GM21528 (cell line): ENCODE results near the gene SLC25A23.

Experiments
- ATAC-seq: cut with Tn5 transposase; IDR thresholded peaks from one replicate; pipeline ENCODE4 v1.9.1; 2021; ENCODE audit warnings: mild to moderate bottlenecking, moderate library complexity; ENCODE audit not compliant: unreplicated experiment, low FRiP score

The SLC25A23 gene

DNA sequence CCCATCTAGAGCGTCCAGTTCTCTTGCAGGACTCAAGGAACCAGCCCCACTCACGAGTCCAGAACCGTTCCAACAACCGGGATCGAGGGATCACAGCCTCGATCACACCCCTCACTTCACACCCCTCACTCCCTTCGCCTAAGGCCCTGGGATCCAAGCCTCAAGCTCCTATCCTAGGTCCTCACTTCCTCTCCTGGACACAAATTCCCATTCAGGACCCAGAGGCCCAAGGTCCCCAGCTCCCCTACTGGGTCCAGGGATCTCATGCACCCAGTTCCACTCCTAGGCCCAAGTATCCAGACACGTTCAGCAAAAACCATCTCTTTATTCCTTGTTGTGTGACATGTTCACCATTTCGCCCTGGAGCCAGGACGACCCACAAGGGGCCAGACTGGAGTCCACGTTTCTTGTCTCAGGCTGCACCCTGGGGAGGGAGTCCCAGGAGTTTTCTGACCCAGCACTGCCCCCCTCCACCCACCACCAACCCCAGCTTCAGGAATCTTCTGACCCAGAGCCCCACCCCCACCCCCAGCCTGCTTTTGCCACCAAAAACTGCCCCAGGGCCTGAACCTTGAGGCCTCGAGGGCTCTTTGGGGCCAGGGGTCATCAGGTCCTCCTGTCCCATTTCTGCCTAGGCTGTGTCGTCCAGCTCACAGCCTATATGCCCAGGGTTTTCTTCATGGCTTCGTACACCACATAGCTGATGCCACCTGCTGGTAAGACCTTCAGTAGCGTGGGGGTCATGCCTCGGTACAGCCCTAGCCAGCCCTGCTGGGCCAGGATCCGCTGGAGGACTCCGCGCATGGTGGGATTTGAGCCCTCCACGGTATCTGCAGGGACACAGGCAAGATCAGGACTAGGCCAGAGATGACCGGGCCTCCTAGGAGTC, 33.6 kb downstream of the SLC25A23 start:
- ATAC-seq = no peak

GRCh38 chr19:6424939-6425731, 34.5 kb downstream of the SLC25A23 start:
- peak; percentile 88 for ATAC-seq

DNA sequence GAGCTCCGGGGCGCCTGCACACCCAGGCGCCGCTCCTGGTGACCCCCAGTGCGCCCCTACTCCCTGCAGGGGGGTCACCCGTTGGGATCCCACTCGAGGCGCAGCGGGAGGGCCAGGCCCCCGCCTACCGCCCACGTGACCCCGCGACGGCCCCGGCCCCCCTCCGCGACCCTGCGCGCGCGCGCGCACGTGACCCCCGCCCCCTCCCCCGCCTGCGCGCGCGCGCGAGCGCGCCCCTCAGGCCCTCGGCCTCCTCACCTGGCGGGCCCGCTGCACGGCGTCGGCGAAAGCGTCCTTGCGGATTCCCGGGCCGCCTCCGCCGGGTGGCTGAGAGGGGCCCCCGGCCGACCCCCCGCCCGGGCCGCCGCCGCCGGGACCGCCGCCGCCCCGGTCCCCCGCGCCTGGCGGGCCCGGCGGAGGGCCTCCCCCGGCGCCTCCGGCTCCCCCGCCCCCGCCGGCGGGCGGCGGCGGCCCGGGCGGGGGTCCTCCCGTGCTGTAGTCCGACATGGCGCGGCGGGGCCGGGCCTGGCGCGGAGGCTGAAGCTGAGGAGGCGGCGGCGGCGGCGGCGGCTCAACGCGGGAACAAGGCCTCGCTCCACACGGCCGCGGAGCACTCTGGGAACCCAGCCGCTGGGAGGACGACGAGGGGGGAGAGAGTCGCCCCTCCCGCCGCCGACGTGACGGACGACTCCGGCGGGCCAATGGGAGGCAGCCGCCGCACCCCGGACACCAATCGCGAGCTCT, 35.2 kb downstream of the SLC25A23 start, which contains the start of gene KHSRP:
Gene KHSRP (minus strand): TSS at position 617 of the 744 bp plus-strand sequence. CDS start 110 bp downstream, at position 507.
- no peak for ATAC-seq

DNA sequence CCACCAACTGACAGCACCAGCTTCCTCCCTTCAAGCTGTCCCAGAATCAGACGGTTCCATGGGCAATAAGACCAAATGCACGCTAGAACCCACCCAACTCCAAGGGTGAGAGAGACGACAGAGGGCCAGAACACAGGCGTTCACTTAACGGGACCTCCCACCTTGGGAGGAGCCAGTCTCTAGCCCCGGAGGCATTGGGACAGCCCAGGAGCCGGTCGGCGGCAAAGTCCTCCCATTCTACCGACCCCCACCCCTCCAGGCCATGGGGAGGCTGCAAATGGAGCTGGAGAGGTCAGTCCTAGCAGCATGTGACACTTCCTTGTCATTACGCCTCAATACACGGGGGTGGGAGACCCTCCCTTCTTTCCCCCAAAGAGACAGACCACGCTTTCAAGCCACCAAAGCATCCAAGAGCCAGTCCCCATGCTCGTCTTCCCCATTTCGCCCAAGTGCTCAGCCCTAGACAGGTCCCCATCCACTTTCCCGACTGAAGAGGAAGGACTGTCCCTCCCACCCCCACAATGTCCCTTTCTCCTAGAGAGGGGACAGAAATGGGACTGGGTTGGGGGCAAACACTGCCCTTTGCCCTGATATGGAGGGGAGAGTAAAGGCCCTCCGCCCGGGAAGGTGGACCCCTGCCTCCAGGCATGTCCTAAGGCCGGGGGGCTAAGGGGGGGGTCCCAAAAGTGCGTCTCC, 35.9 kb downstream of the SLC25A23 start:
- ATAC-seq = no peak

GRCh38 chr19:6421075-6422014, 38.2 kb downstream of the SLC25A23 start:
- no peak for ATAC-seq

- ATAC-seq = no peak
Observed at GRCh38 chr19:6418562-6418932, 41.0 kb downstream of the SLC25A23 start.

DNA sequence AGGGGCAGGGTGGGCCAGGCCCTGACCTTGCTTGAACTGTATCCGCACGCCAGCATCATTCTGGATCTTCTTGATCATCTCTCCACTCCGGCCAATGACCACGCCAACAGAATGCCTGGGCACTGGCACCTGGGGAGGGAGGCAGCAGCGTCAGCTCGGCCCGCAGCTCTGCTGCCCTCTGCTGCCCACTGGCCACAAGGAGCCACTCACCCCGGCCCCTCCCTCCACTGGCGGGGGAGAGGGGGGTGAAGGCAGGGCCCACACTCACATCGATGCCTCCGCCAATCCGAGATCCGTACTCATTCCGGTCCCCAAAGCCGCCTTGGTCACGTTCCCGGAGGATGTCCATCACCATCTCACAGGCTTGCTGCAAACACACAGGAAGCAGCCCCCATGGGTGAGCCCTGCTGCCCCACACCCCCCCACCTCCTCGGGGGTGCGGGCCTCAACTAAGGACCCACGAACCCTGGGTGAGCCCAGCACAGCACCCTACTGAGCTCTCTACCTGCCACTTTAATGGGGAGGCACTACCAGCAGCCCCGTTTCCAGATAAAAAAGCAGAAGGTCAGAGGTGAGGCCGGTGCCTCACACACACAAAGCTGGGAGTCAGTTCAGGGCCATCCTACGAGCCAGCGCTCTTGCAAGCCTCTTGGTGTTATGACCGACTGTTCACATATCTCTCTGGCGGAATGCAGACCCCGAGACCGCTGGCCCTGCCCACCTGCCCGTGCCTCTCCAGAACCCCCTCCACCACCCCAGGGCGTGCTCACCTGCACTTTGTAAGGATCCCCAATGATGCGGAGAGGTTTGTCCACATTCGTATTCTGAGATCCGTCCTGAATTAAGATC, 41.7 kb downstream of the SLC25A23 start:
- ATAC-seq = no peak

DNA sequence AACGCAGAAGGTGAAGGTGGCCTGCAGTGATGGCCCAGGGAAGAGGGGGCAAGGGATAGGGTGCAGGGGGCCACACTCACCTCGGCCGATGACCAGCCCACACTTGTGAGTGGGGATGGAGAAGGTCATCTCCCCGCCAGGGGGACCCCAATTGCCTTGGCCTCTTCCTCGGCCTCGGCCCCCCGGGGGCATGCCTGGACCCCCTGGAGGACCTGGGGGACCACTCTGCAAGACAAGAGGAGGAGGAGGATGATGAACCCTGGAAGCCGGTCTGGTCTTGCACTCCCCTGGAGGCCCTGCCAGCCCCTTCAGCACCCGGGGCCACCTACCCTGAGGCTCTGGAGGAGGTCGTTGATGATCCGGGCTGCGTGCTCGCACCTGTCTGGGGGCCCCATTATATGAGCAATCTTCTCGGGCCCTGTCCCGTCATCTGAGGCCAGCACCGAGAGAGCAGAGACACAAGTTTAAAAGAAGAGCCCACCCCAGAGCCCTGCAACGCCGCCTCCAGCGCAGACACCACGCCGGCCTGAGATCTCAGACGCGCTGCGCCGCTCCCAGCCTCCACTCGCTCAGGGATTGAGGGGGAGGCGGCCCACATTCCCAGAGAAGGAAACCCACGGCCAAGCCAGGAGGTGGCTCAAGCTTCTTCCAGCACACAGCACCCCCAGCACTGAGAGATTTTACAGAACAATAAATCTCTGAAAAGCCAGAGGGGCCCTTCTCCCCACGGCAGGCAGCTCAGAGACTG, 42.8 kb downstream of the SLC25A23 start:
- ATAC-seq = no peak

DNA sequence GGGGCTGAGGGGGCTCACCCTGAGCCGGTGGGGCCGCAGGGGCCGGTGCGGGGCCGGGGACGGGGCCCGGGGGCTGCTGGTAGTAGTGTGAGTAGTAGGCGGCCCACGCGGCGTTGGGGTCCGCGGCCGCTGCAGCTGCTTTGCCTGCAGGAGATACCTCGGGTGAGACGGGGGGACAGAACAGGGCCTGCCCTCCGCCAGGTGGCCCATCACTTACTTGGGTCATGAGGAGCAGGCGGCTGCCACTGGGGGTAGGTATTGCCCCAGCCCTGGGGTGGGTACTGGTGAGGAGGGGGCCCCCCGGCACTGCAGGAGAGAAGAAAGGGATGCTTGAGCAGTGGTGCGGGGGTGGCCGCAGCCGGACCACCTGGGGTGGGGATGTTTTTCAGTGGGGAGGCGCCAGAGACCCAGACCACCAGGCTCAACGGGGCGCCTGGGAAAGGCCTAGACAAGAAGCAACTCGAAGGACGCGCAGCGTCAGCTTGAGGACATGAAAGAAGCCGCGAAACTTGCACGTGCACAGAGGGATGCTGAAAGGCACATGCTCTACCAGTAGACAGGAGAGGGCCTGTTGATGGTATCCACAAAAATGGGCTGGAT, 43.9 kb downstream of the SLC25A23 start:
- ATAC-seq = no peak

DNA sequence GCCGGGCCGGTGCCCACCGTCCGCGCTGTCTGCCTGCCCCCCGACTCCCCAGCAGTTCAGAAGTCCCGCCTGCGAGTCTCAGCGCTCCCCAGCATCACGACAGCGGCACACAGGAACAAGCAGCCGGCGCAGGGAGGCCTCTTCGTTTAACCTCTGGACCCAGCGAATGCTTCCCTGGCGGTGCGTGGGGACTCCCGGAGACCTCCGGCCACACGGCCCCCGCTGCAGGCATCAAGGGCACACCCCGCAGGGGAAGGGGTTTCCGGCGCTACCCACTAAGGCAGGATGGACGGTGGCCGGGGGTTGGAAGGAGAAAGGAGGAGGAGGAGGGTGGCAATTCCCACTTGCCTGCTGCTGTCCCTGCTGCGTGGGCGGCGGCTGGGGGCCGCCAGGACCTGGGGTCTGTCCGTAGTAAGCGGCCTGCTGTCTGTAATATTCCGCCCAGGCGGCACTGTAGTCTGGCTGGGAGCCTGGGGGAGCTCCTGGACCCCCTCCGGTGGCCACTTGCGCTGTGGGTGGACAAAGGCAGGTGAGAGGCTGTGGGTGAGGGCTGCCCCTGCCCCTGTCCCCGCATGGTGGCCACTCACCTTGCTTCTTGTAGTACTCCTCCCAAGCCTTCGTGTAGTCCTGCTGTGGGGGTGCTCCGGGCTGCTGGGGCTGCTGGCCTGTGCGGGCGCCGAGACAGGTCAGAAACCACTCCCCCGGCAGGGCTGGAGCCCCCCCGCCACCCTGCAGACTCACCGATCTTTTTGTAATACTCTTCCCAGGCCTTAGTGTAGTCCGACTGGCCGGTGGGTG, 44.6 kb downstream of the SLC25A23 start:
- ATAC-seq = no peak

GRCh38 chr19:6413721-6414643, 45.6 kb downstream of the SLC25A23 start:
- ATAC-seq = no peak

DNA sequence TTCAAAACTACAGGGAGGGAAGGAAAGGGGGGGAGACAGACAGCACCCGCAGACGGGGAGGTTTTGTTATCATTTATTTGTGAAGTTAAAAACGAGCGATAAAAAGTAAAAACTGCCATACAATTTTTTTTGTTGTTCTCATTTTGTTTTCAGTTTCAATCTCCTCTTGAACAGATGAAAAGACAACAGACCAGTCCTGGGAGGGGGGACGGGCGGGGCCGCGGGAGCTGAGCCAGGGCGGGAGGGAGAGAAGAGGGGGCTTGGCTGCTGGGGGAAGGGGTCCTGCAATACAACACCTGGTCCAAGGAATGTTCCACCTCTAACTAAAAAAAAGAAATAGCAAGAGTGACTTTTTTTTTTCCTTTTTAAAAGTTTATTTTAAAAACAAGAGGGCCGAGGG, 46.3 kb downstream of the SLC25A23 start:
- ATAC-seq = no peak

GRCh38 chr19:6412447-6413091, 47.0 kb downstream of the SLC25A23 start:
- ATAC-seq = no peak

- no peak for ATAC-seq
Observed at GRCh38 chr19:6412061-6412446, 47.5 kb downstream of the SLC25A23 start.

- no peak for ATAC-seq
Observed at GRCh38 chr19:6409346-6409745, 50.2 kb downstream of the SLC25A23 start.
